ENCODE results near the gene CACNA1I. TPM values are rescaled to one million over a fixed set of nuclear protein-coding genes. Genes with fewer than 3 reads are reported as not detected.

CACNA1I gene
- polyA plus RNA-seq, 3 donors = 0.04 TPM; not detected in 2

GRCh38 chr22:39658806-39659463 is 88.4 kb downstream of the CACNA1I start:
- Histone ChIP-seq H2AFZ (ENCODE audit: insufficient read depth, low read depth, low read length, poor library complexity, severe bottlenecking) (no peak overlapping the region), H4K20me1 (ENCODE audit: insufficient read depth, low read length) (no peaks in the 10 kb centered on the region), H3K4me3 (replicated peaks in 1 of 3; ENCODE audit: low read depth in 2 of 3, low read length in 3 of 3) (no peak overlapping the region), H3K9me3 (replicated peaks in 1 of 2; ENCODE audit: control insufficient read depth in 1 of 2, insufficient read depth in 1 of 2, low read length in 2 of 2) (peaks cover 0 to 15% of the 10 kb centered on the region in 2 donors), H3K27ac (ENCODE audit: low read depth in 1 of 2, low read length in 2 of 2) (no peak overlapping the region), H3K79me2 (ENCODE audit: insufficient read depth, low read length) (no peaks in the 10 kb centered on the region), H3K36me3 (replicated peaks in 1 of 2; ENCODE audit: control insufficient read depth in 1 of 2, insufficient read depth in 2 of 2, low read length in 2 of 2) (no peaks in the 10 kb centered on the region), H3K4me2 (replicated peaks; ENCODE audit: extremely low read depth, low read length, poor library complexity, severe bottlenecking) (no peak overlapping the region), H3K4me1 (ENCODE audit: control insufficient read depth in 1 of 2, insufficient read depth in 2 of 2, low read length in 2 of 2) (peaks cover 0 to 7% of the 10 kb centered on the region in 2 donors), H3K9ac (ENCODE audit: insufficient read depth, low read length, poor library complexity, severe bottlenecking) (no peak overlapping the region), H3K27me3 (ENCODE audit: control insufficient read depth in 2 of 2, insufficient read depth in 2 of 2, low read length in 2 of 2) (peaks cover 18 to 48% of the 10 kb centered on the region in 2 donors)
- peaks cover 0 to 11% (median 3%) of the 10 kb centered on the region in 7 donors for H3K9me3 Mint-ChIP-seq
- H3K4me3 Mint-ChIP-seq = no peak overlapping the region
- H3K27me3 Mint-ChIP-seq (ENCODE audit: low read depth in 3 of 3) = peaks cover 48 to 66% (median 57%) of the 10 kb centered on the region in 3 donors
- WGBS (ENCODE audit: insufficient coverage) = 92% methylated on average over 18 of the region's 18 CpGs
- peaks cover 7% of the 10 kb centered on the region for H3K4me1 Mint-ChIP-seq
- intact Hi-C loops (cut with micrococcal nuclease) = no loop called here
- no peak for DNase-seq
- TF ChIP-seq CTCF (IDR thresholded peaks at IDR 0.05) = no peak
- peak overlapping the region in 1 of 7 donors; percentile 7 for H3K27ac Mint-ChIP-seq
- peaks cover 0 to 3% of the 10 kb centered on the region in 2 donors for H3K36me3 Mint-ChIP-seq

GRCh38 chr22:39661501-39661841 is 90.9 kb downstream of the CACNA1I start:
- Histone ChIP-seq H3K27me3 (ENCODE audit: control insufficient read depth in 2 of 2, insufficient read depth in 2 of 2, low read length in 2 of 2) (peaks cover 18 to 62% of the 10 kb centered on the region in 2 donors), H3K4me2 (replicated peaks; ENCODE audit: extremely low read depth, low read length, poor library complexity, severe bottlenecking) (no peak overlapping the region), H3K36me3 (replicated peaks in 1 of 2; ENCODE audit: control insufficient read depth in 1 of 2, insufficient read depth in 2 of 2, low read length in 2 of 2) (no peaks in the 10 kb centered on the region), H3K9ac (ENCODE audit: insufficient read depth, low read length, poor library complexity, severe bottlenecking) (no peak overlapping the region), H2AFZ (ENCODE audit: insufficient read depth, low read depth, low read length, poor library complexity, severe bottlenecking) (no peak overlapping the region), H3K79me2 (ENCODE audit: insufficient read depth, low read length) (no peaks in the 10 kb centered on the region), H3K27ac (ENCODE audit: low read depth in 1 of 2, low read length in 2 of 2) (no peak overlapping the region), H3K4me3 (replicated peaks in 1 of 3; ENCODE audit: low read depth in 2 of 3, low read length in 3 of 3) (no peak overlapping the region), H3K9me3 (replicated peaks in 1 of 2; ENCODE audit: control insufficient read depth in 1 of 2, insufficient read depth in 1 of 2, low read length in 2 of 2) (peaks cover 0 to 15% of the 10 kb centered on the region in 2 donors), H3K4me1 (ENCODE audit: control insufficient read depth in 1 of 2, insufficient read depth in 2 of 2, low read length in 2 of 2) (peaks cover 0 to 7% of the 10 kb centered on the region in 2 donors), H4K20me1 (ENCODE audit: insufficient read depth, low read length) (no peaks in the 10 kb centered on the region)
- 100% methylated on average over 1 of the region's 1 CpG for WGBS (ENCODE audit: insufficient coverage)
- Mint-ChIP-seq H3K4me3 (peak overlapping the region in 1 of 2 donors; percentile 68), H3K36me3 (peaks cover 0 to 3% of the 10 kb centered on the region in 2 donors), H3K27me3 (ENCODE audit: low read depth in 3 of 3) (peaks cover 49 to 77% (median 59%) of the 10 kb centered on the region in 3 donors), H3K27ac (no peak overlapping the region), H3K9me3 (peaks cover 0 to 11% (median 3%) of the 10 kb centered on the region in 7 donors), H3K4me1 (peaks cover 8% of the 10 kb centered on the region)
- no peak for DNase-seq
- no peak for TF ChIP-seq CTCF (IDR thresholded peaks at IDR 0.05)
- intact Hi-C loops (cut with micrococcal nuclease) = no loop called here
